Thymus (tissue), 11 donors: ENCODE measurements around the gene LRRC17. TPM values are rescaled to one million over a fixed set of nuclear protein-coding genes. Genes with fewer than 3 reads are reported as not detected.

Experiments used
- DNase-seq, 9 donors: peaks; one replicate each; pipeline ENCODE4 v3.0.0-alpha.2; 2013; ENCODE audit warnings: low spot score in 9 of 9, low read depth in 6 of 9, missing footprints in 1 of 9
- H3K27ac ChIP-seq, 2 donors: one replicate each; pipeline ENCODE4 v1.5.1; 2013; ENCODE audit warnings: control low read depth in 1 of 2, low read depth in 1 of 2, low read length in 1 of 2, mild to moderate bottlenecking in 1 of 2, moderate library complexity in 1 of 2
- H3K27me3 ChIP-seq, 2 donors: one replicate each; pipeline ENCODE4 v1.5.1; 2013; ENCODE audit warnings: low read length in 1 of 2; ENCODE audit not compliant: control insufficient read depth in 2 of 2, insufficient read depth in 1 of 2
- H3K36me3 ChIP-seq, 2 donors: one replicate each; pipeline ENCODE4 v1.5.1; 2013; ENCODE audit warnings: low read length in 1 of 2, mild to moderate bottlenecking in 1 of 2, moderate library complexity in 1 of 2; ENCODE audit not compliant: control insufficient read depth in 2 of 2, insufficient read depth in 2 of 2
- H3K4me1 ChIP-seq, 2 donors: one replicate each; pipeline ENCODE4 v1.5.1; 2013; ENCODE audit warnings: low read length in 2 of 2; ENCODE audit not compliant: control insufficient read depth in 2 of 2, insufficient read depth in 2 of 2
- H3K4me3 ChIP-seq, 2 donors: one replicate each; pipeline ENCODE4 v1.5.1; 2013; ENCODE audit warnings: low read length in 2 of 2, control low read depth in 1 of 2, mild to moderate bottlenecking in 1 of 2
- H3K9me3 ChIP-seq, 2 donors: one replicate each; pipeline ENCODE4 v1.5.1; 2013; ENCODE audit warnings: low read length in 1 of 2, mild to moderate bottlenecking in 1 of 2; ENCODE audit not compliant: control insufficient read depth in 2 of 2, insufficient read depth in 1 of 2
- WGBS: extraction: QIAGEN DNeasy Blood & Tissue Kit; methylation state at CpG from one replicate; pipeline ENCODE4 v1.1.7; 2013; 5-methylcytosine and 5-hydroxymethylcytosine counted together
- polyA plus RNA-seq: library from polyadenylated mRNA; stranded (reverse); fragments of 200-250 nt; gene quantifications from one replicate; pipeline ENCODE4 v1.2.3, GENCODE V29; 2013
- total RNA-seq: library from RNA; stranded (reverse); fragments of 120-200 nt; gene quantifications from one replicate; pipeline ENCODE4 v1.2.4, GENCODE V29; 2013
- donor health status: healthy.

Gene LRRC17
- total and polyA plus RNA-seq, 2 donors: 2.6 to 27.8 TPM

DNA sequence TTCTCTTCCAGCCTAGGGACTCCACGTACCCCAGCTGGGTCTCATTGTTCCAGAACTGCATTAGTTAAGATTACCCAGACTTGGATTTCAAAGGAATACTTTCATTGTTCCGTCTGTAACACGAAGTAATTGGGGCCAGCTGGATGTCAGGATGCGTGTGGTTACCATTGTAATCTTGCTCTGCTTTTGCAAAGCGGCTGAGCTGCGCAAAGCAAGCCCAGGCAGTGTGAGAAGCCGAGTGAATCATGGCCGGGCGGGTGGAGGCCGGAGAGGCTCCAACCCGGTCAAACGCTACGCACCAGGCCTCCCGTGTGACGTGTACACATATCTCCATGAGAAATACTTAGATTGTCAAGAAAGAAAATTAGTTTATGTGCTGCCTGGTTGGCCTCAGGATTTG, 21.0 kb downstream of the LRRC17 start:
- no peaks in the 10 kb centered on the region for H3K9me3 ChIP-seq
- H3K27ac ChIP-seq: peak overlapping the region; percentile 10 to 71
- peaks cover 0 to 2% of the 10 kb centered on the region in 2 donors for H3K36me3 ChIP-seq
- no peaks in the 10 kb centered on the region for H3K27me3 ChIP-seq
- 95% methylated on average over 15 of the region's 15 CpGs for WGBS
- H3K4me3 ChIP-seq: no peak overlapping the region
- peak in 1 of 9 donors; percentile 15 for DNase-seq
- H3K4me1 ChIP-seq: peaks cover 0 to 4% of the 10 kb centered on the region in 2 donors

DNA sequence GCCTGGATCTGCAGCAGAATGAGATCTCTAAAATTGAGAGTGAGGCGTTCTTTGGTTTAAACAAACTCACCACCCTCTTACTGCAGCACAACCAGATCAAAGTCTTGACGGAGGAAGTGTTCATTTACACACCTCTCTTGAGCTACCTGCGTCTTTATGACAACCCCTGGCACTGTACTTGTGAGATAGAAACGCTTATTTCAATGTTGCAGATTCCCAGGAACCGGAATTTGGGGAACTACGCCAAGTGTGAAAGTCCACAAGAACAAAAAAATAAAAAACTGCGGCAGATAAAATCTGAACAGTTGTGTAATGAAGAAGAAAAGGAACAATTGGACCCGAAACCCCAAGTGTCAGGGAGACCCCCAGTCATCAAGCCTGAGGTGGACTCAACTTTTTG, 21.4 kb downstream of the LRRC17 start:
- Histone ChIP-seq H3K9me3 (no peaks in the 10 kb centered on the region), H3K36me3 (peaks cover 0 to 2% of the 10 kb centered on the region in 2 donors), H3K27me3 (no peaks in the 10 kb centered on the region), H3K27ac (peak overlapping the region; percentile 62 to 71), H3K4me3 (no peak overlapping the region), H3K4me1 (peaks cover 0 to 4% of the 10 kb centered on the region in 2 donors)
- WGBS: 90% methylated on average over 8 of the region's 8 CpGs
- no peak for DNase-seq

DNA sequence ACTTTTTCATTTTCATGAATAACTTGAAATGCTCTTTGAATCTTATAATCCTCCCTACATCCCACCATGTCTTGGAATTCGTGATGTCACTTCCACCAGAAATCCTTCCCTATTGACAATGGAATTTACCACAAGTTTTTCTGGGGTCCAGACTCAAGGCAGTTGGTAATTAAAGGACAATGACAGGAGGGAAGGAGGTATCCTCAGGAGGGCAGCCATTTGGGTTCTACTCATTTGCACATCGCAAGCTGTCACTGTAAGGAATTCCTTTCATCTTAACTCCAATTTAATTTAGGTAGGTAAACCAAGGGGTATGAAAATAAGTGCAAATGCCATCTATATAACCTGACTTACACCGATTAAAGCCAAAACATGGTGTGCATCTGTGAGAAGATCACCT, 21.9 kb downstream of the LRRC17 start:
- no peak for DNase-seq
- Histone ChIP-seq H3K9me3 (no peaks in the 10 kb centered on the region), H3K27ac (peak overlapping the region in 1 of 2 donors; percentile 71), H3K36me3 (peaks cover 0 to 2% of the 10 kb centered on the region in 2 donors), H3K27me3 (no peaks in the 10 kb centered on the region), H3K4me1 (peaks cover 0 to 4% of the 10 kb centered on the region in 2 donors), H3K4me3 (no peak overlapping the region)
- WGBS: 97% methylated on average over 3 of the region's 3 CpGs

DNA sequence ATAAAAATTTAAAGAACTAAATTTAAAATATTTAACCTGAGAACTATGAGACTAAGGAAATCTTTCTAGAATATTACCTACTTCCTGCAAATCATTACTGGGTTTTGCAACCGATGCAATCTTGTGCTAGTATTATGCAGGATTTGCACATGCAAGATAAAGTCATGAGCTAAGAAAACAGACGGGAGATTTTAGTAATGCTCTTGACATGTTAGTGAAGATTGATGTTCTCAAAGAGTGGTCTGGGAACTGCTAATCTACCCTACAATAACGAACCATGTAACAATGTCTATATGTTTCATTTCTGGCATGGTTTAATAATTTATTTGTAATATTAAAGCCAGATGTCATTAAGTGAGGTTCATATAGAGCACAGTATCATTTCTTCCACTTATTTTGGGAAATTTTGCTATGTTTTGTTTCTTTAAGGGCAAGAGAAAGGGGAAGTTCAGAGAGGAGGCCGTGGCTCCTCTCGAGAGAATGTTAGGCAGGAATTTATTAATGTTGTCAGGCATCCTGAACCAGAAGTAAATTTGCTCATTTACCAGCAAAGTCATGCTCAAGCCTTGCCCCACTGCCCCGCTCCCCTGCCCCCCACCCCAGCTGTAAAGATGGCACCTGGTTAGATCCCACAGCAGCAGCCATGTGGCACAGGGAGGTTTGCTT, 22.8 kb downstream of the LRRC17 start:
- WGBS: 51% methylated on average over 6 of the region's 6 CpGs

DNA sequence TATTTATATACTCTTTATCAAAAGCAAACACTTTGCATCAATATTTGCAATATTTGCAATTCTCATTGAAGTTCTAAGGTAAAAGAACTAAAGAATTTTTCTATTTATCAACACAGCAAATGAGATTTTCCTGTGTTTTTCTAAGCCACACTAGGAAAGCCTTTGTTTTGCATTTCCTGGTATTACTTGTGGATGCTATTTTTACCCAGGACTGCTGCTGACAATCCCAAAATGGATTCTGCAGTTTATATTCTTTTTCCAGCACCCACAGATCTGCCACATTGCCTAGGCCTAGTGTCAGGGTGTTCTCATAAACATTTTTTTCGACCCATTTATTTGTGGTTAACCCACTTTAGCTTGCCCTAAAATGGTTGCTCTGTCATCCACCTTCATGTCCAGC, 25.9 kb downstream of the LRRC17 start:
- H3K27me3 ChIP-seq: no peaks in the 10 kb centered on the region
- 98% methylated on average over 1 of the region's 1 CpG for WGBS
- H3K27ac ChIP-seq: no peak overlapping the region
- no peak overlapping the region for H3K4me3 ChIP-seq
- no peaks in the 10 kb centered on the region for H3K9me3 ChIP-seq
- H3K36me3 ChIP-seq: peaks cover 0 to 2% of the 10 kb centered on the region in 2 donors
- DNase-seq: no peak
- H3K4me1 ChIP-seq: peaks cover 0 to 4% of the 10 kb centered on the region in 2 donors

More for the DNA sequence above, 22.8 kb downstream of the LRRC17 start:
- DNase-seq: no peak
- Histone ChIP-seq H3K27me3 (no peaks in the 10 kb centered on the region), H3K4me1 (peaks cover 0 to 4% of the 10 kb centered on the region in 2 donors), H3K9me3 (no peaks in the 10 kb centered on the region), H3K27ac (peak overlapping the region in 1 of 2 donors; percentile 17), H3K4me3 (no peak overlapping the region), H3K36me3 (peaks cover 0 to 2% of the 10 kb centered on the region in 2 donors)

DNA sequence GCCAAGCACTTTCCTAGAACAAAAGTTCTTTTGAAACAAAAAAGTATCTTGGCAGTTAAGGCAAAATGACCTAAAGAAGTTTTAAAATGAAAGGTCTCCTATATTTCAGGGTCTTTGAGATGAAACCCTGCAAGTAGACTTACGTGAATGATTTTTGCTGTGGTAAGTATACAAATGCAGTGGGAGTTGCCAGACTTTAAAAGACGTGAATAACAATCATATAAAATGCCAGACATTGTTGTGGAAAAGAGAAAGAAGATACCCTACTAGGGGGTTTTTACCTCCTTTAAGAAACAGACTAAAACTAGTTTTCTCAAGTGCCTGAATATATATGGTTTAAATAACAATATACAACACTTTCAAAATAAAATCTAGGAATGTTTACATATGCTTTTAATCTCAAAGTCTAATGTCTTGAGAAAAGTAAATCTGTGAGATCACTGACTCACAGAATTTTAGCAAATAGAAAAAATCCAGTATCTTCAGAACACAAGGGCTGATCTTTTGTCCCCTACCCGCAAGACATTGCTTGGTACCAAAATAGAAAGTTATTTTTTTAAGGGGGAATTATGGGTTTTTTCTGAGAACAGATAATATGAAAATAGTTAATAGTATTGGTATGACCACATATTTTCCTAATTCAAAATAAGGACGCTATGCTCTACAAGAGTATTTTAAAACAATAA, 29.5 kb downstream of the LRRC17 start:
- no peaks in the 10 kb centered on the region for H3K9me3 ChIP-seq
- H3K36me3 ChIP-seq: no peaks in the 10 kb centered on the region
- H3K4me3 ChIP-seq: no peak overlapping the region
- H3K27ac ChIP-seq: peak overlapping the region in 1 of 2 donors; percentile 32
- DNase-seq: no peak
- H3K4me1 ChIP-seq: no peaks in the 10 kb centered on the region
- WGBS: 82% methylated on average over 4 of the region's 4 CpGs
- H3K27me3 ChIP-seq: no peaks in the 10 kb centered on the region

DNA sequence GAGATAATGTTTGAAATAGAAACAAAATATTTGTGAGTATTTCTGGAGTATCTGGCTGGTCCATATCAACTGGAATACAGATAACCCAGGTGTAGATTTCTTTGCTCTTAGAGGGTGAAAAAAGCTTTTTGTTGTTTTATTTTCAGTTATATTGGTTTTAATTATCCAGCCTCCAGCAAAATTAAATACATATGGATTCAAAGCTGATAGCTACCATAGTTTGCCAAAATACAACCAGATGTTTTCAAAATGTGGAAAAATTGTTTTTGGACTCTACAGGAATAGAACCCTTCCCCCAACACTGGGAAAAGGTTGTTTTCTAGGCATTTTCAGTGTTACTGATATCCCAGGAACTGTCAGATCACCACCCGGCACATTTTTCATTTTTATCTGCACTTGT, 30.1 kb downstream of the LRRC17 start:
- Histone ChIP-seq H3K4me3 (no peak overlapping the region), H3K4me1 (no peaks in the 10 kb centered on the region), H3K9me3 (no peaks in the 10 kb centered on the region), H3K36me3 (no peaks in the 10 kb centered on the region), H3K27me3 (no peaks in the 10 kb centered on the region), H3K27ac (no peak overlapping the region)
- no peak for DNase-seq
- WGBS: 91% methylated on average over 1 of the region's 1 CpG

DNA sequence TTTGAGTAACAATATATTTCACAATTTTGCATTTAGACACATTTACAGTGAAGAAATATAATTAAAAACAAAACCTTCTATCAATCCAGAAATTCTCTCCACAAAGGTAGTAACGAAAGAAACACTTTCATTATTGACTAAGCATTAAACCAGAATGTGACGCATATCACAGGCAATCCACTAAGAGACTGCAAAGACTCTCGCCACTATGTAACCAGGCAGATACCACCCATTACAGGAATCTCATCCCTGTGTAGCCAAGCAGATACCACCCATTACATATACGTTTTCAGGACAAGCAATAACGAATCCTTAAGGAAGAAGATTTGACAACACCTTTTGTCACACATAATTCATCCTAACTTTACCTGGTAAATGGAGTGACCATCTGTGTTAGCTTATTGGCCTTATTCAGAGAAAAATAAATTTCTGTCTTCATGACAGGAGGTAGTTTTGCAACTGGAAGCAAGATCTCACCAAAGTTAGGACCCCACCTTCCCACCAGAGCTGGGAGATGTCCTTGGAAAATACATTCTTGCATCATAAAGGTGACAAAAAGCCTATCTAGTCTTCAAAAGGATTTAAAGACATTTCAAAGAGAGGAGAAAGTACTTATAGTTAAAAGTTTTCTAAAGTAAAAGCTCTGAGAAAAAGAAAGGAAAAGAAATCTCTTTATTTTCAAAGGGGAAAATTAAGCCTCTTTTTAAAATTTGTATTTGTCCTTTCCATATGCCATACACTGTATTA, 30.8 kb downstream of the LRRC17 start:
- Histone ChIP-seq H3K36me3 (no peaks in the 10 kb centered on the region), H3K9me3 (no peaks in the 10 kb centered on the region), H3K4me3 (no peak overlapping the region), H3K27me3 (no peaks in the 10 kb centered on the region), H3K4me1 (no peaks in the 10 kb centered on the region), H3K27ac (no peak overlapping the region)
- WGBS: 94% methylated on average over 5 of the region's 5 CpGs
- no peak for DNase-seq

DNA sequence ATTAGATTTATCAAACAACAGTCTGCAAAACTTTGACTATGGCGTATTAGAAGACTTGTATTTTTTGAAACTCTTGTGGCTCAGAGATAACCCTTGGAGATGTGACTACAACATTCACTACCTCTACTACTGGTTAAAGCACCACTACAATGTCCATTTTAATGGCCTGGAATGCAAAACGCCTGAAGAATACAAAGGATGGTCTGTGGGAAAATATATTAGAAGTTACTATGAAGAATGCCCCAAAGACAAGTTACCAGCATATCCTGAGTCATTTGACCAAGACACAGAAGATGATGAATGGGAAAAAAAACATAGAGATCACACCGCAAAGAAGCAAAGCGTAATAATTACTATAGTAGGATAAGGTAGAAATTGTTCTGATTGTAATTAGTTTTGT, 31.4 kb downstream of the LRRC17 start:
- Histone ChIP-seq H3K4me1 (no peaks in the 10 kb centered on the region), H3K36me3 (no peaks in the 10 kb centered on the region), H3K27me3 (no peaks in the 10 kb centered on the region), H3K9me3 (no peaks in the 10 kb centered on the region), H3K27ac (no peak overlapping the region), H3K4me3 (no peak overlapping the region)
- DNase-seq: no peak
- over 99% methylated on average over 4 of the region's 4 CpGs for WGBS
